ENCODE data around the gene KCNJ14.

Gene KCNJ14

GRCh38 chr19:48455171-48455907 is at the start of gene KCNJ14:
TSS of gene KCNJ14 (plus strand) at chr19:48455574. CDS start at chr19:48461725, 6,151 bp downstream.
- FAIRE-seq: no peak

- no peak for FAIRE-seq
These were observed 49.5 kb upstream of the KCNJ14 start for GRCh38 chr19:48405850-48406249.

GRCh38 chr19:48413879-48414587 is 41.3 kb upstream of the KCNJ14 start:
- no peak for FAIRE-seq

- no peak for FAIRE-seq
These were observed 40.0 kb upstream of the KCNJ14 start for GRCh38 chr19:48415395-48415794.

GRCh38 chr19:48415806-48416221 is 39.6 kb upstream of the KCNJ14 start:
- FAIRE-seq: no peak

- FAIRE-seq: no peak
These were observed 38.0 kb upstream of the KCNJ14 start for GRCh38 chr19:48417421-48417820.

GRCh38 chr19:48418317-48419064 is 36.9 kb upstream of the KCNJ14 start:
- FAIRE-seq: no peak

GRCh38 chr19:48419158-48419920 is 36.0 kb upstream of the KCNJ14 start:
- no peak for FAIRE-seq

GRCh38 chr19:48421548-48421947 is 33.8 kb upstream of the KCNJ14 start:
- FAIRE-seq: no peak

GRCh38 chr19:48424694-48425219 is 30.6 kb upstream of the KCNJ14 start:
- no peak for FAIRE-seq

- no peak for FAIRE-seq
These were observed 26.7 kb upstream of the KCNJ14 start for GRCh38 chr19:48428670-48429069.

GRCh38 chr19:48433337-48433736 is 22.0 kb upstream of the KCNJ14 start:
- FAIRE-seq: no peak

- no peak for FAIRE-seq
These were observed 18.8 kb upstream of the KCNJ14 start for GRCh38 chr19:48436586-48436985.

- no peak for FAIRE-seq
These were observed 13.9 kb upstream of the KCNJ14 start for GRCh38 chr19:48441360-48442050.

- FAIRE-seq: no peak
These were observed 13.0 kb upstream of the KCNJ14 start for GRCh38 chr19:48442116-48443035.

GRCh38 chr19:48443256-48443655 is 12.1 kb upstream of the KCNJ14 start:
- no peak for FAIRE-seq

GRCh38 chr19:48443731-48444128 is 11.6 kb upstream of the KCNJ14 start:
- no peak for FAIRE-seq

GRCh38 chr19:48444129-48444935 is 11.0 kb upstream of the KCNJ14 start:
- FAIRE-seq: no peak

- no peak for FAIRE-seq
These were observed 10.5 kb upstream of the KCNJ14 start for GRCh38 chr19:48444936-48445200.

- FAIRE-seq: peak; percentile 86
These were observed 10.1 kb upstream of the KCNJ14 start for GRCh38 chr19:48445256-48445605.

All from endometrium (tissue), 2 donors.